HL-60 (cell line): ENCODE measurements around the gene STAT1.

ENCODE experiments used
- CTCF ChIP-seq: IDR thresholded peaks from one replicate; pipeline ENCODE4 v1.5.1; 2011; ENCODE audit warnings: low read length, control low read depth, inconsistent platforms; ENCODE audit not compliant: insufficient read depth
- GABPA ChIP-seq: IDR thresholded peaks from 2 replicates; pipeline ENCODE4 v1.6.1; 2012; ENCODE audit warnings: low read depth
- POLR2AphosphoS5 ChIP-seq: IDR thresholded peaks from 2 replicates; pipeline ENCODE4 v1.6.1; 2012; ENCODE audit warnings: low read depth
- REST ChIP-seq: IDR thresholded peaks from 2 replicates; pipeline ENCODE4 v1.6.1; 2012; ENCODE audit warnings: low read depth; ENCODE audit not compliant: insufficient replicate concordance
- SPI1 ChIP-seq: IDR thresholded peaks from 2 replicates; pipeline ENCODE4 v1.6.1; 2012; ENCODE audit warnings: low read depth, mild to moderate bottlenecking, borderline replicate concordance

- no peak for TF ChIP-seq CTCF
- TF ChIP-seq POLR2AphosphoS5: no peak
- TF ChIP-seq REST: no peak
- TF ChIP-seq GABPA: no peak
- TF ChIP-seq SPI1: no peak
These were observed 47.5 kb upstream of the STAT1 start for GRCh38 chr2:191061381-191061980.
